ENCODE data around the gene ATP8B3. TPM values are rescaled to one million over a fixed set of nuclear protein-coding genes. Genes with fewer than 3 reads are reported as not detected.
A peak's percentile ranks its signal among the peaks of the same experiment; 100 is the strongest.

The ATP8B3 gene
- polyA plus RNA-seq, 4 donors: 0.44 to 1.0 (median 0.74) TPM

DNA sequence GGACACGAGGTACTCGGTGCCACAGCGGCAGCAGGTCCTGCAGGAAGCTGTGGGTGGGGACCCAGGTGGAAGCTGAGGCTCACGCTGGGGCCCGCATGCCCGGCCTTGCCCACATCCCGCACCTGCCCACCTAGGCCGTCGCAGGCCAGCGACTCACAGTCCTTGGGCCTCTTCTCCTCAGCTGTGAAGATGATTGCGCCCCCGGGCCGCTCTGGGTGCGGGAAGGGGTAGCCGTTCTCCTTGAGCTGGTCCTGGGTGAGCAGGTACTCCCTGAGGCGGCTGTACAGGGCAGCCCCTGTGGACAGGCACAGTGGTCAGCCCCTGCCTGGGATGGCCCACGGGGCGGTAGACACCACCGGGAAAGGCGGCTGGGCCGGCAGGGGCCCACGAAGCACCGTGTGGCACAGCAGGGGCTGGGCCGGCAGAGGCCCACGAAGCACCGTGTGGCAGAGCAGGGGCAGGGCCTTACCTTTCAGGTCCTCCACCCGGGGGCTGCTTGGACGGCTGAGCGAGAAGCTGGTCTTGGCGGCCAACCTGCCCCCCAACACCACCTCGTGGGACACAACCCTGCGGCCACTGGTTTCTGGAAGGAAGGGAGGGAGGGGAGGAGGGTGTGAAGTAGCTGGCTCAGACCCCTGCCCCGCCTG, 6.6 kb upstream of the ATP8B3 start:
- DNase-seq (ENCODE audit: low read depth in 4 of 4, low spot score in 3 of 4): no peak

DNA sequence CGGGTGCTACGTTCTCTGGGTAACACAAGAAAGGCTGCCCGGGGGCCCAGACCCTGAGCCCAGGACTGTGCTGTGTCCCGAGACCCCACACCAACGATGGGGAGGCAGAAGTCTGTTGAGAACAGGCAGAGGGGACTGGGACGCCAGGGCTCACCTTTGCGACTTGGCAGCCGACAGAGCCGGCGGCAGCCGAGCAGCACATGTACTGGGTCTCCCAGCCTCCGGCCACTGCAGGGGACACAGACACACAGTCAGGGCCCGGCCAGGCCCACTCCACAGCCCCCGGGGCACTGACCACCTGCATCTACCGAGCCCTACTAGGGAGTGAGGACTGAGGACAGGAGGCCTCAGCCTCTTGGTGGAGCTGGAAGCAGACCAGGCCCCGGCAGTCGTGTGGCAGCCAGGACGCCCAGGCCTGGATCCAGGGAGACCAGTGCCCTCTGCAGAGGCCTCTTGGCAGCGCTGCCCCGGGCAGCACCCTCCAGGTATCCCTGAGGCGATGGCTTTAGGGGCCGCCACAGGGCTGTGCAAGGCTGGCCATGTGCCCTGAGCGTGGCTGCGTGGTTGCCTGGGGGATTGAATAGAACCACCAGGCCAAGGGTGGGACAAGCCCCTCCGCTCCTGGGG, 5.6 kb upstream of the ATP8B3 start:
- no peak for DNase-seq (ENCODE audit: low read depth in 4 of 4, low spot score in 3 of 4)

DNA sequence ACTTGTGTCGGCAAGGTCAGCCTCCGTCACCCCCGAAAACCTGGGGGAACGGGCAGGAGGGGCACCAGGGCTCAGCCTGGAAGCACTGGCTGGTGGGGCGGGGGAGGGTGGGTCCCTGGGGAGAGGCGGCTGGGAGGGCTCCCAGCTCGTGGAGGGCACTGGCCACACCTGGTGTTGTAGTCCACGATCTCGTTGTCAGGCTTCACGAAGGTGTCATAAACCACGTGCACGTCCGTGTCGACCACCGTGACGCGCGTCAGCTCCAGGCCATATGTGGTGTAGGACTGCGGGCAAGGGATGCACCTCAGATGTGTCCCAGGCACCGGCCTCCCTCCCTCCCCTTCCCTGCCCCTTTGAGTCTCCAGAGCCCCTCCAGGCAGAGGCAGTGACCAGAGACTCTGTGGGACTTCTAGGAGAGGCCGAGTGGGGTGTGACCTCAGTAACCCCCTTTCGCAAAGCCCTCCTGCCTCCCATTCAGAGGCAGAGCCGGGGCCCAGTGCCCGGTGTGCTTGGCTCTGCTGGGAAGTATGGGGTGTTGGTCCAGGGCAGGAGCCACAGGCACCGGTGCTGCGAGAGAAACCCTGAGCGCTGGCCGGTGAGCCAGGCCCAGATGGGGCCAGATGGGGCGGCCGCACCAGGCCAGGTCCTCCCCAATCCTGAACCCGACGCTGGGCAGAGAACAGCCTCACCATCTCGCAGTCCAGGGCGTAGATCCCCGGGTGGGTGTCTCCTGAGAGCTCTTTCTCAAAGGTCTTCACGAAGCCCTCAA, 4.6 kb upstream of the ATP8B3 start:
- DNase-seq (ENCODE audit: low read depth in 4 of 4, low spot score in 3 of 4): no peak

DNA sequence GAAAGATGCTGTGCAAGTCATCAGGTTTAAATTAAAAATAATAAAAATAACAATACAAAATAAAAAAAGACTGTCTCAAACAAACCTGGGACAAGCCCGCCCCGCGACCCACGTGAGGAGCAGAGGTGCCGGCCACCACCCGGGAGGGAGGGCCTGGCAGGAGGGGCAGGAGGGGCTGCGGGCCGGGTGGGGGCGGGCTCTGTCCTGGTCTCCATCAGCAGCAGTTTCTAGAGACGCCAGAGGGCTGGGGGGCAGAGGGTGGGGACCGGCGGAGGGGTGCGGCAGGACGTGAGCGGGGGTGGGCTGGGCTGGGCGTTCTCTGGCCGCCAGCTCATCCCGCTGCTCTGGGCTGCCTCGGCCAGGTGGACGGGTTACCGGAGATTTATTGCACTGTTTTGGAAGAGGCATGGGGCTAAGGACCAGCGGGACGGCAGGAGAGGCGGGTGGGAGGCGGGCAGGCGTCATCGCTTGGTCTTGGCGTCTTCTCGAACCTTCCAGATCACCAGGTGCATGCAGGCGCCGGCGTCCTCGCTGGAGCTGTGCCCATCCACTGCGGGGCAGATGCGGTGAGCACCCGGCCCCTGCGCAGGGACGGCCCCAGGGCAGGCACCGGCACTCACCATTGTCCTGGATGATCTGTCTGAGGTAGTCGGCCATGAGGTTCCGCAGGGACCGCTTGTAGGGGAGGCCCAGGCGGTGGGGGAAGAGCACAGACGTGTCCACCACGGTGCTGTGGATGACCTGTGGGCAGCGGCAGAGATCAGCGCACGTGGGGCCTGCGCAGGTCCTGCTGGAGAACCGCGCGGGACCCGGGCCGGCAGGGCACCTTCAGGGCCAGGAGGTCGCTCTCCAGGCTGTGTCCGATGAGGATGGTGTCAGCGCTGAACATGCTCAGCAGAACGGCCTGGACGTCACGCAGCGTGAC, 3.8 kb upstream of the ATP8B3 start:
- DNase-seq (ENCODE audit: low read depth in 4 of 4, low spot score in 3 of 4): no peak

DNA sequence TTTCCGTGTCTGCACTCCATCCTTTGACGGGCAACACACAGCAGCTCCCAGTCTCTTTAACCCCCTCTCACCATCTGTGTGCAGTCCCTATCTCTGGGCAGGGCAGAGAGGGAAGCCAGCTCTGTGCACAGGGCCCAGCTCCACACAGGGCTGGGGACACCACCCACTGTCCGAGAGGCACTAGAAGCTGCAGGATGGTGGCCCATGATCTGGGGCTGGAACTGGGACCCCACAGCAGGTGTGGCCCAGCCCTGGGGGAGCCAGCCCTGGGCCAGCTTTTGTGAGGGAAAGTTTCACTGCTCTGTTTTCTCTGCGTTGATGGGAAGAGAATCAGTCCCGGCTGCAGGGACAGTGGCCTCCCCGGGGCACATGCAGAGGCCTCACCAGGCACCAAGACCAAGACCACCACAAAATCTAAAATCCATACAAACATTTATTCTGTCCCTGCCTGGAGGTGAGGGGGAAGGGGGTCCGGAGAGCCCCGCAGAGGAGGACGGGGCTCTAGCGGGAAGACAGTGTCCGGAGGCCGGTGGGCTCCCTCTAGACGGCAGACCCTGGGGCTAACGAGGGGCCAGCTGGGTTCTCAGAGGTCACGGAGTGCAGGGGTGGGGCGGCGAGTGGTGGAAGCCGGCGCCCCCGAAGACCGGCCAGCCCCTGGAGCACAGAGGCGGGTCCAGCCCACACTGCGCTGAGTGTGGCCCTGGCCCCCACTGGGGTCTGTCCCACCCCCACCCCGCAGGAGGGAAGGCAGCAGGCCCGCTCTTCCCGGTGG, 2.9 kb upstream of the ATP8B3 start:
- no peak for DNase-seq (ENCODE audit: low read depth in 4 of 4, low spot score in 3 of 4)

DNA sequence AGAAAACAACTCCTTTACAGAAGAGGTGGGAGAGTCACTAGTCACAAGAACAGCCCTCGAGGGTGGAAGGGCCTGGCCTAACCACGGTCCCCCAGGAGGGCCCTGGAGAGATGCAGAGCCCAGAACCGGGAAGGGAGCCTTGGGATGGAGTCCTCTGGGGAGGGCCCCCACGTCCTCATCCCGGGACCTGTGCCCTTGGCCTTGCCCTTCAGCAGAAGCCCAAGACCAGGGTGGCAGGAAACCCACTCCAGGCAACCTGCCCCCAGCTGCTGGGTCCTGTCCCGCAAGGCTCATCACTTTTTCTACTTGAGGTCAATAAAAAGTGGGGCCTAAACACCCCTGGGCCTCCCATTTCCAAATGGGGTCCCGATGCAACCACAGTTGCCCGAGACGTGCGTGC, 2.3 kb upstream of the ATP8B3 start:
- no peak for DNase-seq (ENCODE audit: low read depth in 4 of 4, low spot score in 3 of 4)

DNA sequence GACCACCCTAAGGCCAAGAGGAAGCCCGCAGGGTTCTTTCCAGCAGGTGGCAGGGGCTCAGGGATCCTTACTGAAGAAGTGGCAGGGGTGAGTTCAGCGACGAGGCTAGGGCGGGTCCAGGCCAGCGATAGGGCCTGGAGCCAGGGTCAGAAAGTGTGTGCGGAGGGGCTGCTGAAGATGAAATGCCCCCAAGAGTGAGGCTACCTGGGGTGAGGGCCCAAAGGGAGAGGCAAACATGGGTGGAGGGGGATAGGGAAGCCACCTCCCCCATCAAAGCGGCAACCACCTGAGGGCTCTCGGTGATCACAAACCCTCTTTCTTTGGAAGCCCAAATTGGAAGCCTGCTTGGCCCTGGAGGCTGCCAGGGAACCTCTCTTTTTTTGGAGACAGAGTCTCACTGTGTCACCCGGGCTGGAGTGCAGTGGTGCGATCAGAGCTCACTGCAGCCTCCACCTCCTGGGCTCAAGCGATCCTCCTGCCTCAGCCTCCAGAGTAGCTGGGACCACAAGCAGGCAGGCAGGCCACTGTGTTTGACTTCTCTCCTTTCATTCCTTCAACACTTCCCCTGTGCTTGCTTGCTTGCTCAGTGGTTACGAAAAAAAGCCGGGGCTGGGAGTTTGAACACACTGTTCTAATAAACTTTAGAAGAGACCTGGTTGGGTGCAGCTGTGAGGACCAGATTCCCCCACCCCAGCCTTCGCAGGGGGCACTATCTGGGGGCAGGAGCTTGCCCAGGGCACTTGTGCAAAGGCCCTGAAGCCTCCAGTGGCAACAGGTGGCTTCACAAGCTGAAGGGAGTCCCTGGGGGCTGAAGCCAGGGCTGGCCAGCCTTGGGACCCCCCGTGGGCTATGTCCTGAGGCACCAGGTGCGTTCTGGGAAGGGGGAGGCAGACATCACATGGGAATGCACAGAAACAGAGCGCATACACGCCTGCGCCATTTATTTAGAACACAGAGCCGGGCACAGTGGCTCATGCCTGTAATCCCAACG, 1.4 kb upstream of the ATP8B3 start:
- DNase-seq (ENCODE audit: low read depth in 4 of 4, low spot score in 3 of 4): no peak

DNA sequence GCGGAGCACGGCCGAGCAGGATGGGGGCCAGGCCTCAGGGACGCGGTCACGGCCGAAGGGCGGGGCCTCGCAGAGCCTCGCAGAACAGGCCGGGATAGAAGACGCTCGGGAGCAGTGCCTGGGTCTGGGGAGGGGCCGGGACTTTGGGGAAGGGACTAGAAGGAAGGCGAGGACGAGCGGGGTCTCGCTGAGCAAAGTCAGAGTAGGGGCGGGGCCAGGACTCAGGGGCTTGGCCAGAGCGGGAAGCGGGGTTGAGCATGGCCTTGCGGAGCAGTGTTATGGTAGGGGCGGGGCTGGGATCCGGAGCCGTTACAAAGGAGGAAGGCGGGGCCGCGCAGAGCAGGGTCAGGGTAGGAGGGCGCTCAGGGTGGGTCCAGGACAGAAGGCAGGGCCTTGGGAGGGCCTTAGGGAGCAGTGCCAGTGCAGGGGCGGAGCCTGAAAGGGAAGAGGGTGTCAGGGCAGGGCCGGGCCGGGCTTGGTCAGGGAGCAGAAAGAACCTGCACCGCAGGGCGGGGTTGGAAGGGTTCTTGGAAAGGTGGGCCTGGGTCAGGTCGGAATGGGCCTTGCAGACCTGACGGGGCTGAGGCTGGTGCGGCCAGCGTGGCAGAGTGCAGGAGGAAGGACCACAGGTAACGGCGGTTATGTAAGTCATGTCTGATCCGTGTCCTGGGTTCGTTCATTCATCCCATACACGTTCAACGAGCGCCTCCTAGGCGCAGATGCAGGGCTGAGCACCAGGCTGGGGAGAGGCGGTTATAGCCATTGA, 533 bp upstream of the ATP8B3 start:
- DNase-seq (ENCODE audit: low read depth in 4 of 4, low spot score in 3 of 4): peak; percentile 53 to 60 (median 60)

DNA sequence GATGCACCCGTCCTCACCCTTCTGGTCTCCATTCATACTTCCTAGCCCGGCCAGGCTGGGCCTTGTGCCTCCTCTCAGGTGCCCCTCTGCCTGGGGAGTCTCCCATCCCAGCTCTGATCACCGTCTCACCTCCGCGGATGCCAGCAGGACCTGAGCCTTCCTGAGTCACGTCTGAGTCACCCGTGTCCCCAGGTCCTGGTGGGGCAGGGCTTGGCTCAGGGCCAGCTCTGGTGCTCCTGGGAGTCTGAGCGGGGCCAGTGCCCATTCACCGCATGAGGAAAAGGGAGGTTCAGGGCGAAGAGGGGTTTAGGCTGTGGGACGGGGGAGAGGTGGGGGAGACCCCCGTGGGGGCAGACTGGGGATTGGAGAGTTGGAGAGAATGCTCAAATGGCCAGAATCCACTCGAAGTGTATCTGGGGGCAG, 593 bp downstream of the ATP8B3 start:
- DNase-seq (ENCODE audit: low read depth in 4 of 4, low spot score in 3 of 4): no peak

DNA sequence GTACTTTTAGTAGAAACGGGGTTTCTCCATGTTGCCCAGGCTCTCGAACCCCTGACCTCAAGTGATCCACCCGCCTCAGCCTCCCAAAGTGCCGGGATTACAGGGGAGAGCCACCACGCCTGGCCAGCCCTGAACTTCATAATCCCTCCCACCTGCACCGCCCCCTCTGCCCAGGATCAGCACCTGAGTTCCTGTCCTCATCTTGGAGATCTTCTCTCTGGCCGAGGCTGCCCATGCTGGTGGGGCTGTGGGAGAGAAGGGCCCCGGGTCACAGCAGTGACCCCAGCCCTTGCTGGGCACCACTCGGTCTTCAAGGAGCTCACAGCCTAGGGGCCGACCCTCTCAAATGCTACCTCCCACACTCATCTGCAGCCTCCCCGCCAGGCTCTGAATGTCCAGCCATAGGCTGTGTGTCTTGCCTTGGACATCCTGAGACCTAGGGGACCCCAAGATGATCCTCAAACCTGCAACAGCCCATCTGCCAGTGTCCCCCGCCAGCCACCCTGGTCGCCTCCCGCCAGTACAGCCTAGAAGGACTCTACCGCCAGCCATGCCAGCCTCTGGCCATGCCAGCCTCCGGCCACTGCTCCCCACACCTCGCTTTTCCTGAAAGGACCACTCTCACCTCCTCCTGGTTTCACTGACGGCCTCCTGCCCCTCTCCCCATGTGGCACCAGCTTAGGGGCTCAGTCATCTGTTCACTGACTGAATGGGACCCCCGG, 1.5 kb downstream of the ATP8B3 start:
- DNase-seq (ENCODE audit: low read depth in 4 of 4, low spot score in 3 of 4): no peak

DNA sequence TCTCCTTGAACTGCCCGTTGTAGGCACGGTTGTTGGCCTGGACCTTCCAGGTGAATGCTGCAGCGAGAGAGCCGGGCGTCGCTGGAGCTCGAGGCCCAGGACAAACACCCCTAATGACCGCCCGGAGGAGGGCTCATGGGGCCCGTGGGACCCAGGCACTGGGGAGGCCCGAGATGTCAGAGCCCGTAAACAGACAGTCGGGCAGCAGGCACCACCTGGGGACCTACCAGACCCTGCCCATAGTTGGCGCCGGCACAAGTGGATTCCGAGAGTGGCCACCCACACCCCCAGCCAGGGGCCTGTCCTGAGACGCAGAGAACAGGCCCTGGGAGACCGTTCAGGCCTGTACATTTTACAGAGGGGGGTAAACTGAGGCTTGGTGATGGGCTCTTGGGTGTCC, 2.4 kb downstream of the ATP8B3 start:
- no peak for DNase-seq (ENCODE audit: low read depth in 4 of 4, low spot score in 3 of 4)

DNA sequence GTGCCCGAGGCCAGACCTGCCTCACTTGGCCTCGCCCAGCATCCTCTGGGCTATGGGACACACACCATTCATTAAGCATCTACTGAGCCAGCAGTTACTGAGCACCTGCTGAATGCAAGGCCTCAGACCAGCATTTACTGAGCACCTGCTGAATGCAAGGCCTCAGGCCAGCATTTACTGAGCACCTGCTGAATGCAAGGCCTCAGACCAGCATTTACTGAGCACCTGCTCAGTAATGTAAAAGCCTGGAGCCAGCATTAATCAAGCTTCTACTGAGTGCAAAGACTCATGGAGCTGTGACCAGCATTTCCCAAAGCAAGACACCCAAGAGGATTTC, 3.7 kb downstream of the ATP8B3 start:
- DNase-seq (ENCODE audit: low read depth in 4 of 4, low spot score in 3 of 4): no peak

DNA sequence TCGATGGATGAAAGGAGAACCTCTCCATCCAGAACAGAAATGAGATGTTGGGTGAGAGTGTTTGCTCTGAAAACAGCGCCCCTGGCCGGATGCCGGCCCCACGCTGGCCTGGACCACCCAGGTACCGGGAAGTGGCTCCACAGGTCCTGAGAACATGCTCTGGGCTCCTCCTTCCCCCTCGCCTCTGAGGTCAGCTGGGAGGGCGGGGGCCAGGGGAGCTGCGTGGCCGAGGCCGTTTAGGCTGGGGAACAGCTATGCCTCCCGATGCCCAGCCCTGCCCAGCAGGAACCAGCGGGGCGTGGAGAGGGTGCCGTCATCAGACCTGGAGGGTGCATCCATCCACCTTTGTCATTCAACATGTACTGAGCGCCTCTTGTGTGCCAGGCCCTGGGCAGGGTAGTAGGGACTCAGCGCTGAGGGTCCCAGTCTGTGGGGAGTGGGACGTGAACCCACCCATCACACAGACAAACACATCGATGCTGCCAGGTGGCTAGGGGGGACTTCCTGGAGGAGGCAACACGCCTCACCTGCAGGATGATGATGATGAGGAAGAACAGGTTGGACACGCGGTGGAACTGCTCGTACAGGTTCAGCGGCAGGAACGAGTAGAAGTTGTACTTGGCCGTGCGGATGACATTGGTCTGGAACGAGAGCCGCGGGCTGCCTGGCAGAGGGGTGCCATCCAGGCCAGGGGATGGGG, 4.2 kb downstream of the ATP8B3 start:
- DNase-seq (ENCODE audit: low read depth in 4 of 4, low spot score in 3 of 4): no peak

DNA sequence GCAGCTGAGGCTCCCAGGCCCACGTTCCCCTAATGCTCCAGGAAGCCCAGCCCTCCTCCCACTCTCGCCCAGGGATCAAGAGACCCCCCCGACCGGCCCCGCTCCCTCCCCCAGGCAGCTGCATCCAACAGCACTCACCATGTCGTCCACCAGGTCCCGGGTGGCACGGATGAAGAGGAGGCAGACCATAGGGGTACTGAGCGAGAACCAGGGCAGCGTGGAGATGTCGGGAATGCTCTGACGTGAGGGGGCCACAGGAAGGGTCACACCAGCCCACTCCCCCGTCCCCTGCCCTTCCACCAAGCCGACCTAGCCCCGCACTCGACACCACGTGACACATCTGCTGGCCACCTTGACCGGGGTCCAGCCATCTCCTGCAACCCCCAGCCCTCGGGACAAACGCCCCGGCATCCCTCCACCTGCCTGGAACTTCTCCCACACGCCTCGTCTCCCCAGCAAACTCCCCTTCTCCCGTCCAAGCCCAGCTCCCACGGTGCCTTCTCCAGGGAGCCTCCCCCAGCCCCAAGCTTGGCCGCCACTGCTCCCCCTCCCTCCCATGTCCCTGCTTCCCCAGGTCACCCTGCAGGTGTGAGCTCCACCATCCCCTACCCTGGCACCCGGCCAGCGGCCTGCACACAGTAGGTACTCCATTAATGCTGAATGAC, 4.9 kb downstream of the ATP8B3 start:
- DNase-seq (ENCODE audit: low read depth in 4 of 4, low spot score in 3 of 4): no peak

DNA sequence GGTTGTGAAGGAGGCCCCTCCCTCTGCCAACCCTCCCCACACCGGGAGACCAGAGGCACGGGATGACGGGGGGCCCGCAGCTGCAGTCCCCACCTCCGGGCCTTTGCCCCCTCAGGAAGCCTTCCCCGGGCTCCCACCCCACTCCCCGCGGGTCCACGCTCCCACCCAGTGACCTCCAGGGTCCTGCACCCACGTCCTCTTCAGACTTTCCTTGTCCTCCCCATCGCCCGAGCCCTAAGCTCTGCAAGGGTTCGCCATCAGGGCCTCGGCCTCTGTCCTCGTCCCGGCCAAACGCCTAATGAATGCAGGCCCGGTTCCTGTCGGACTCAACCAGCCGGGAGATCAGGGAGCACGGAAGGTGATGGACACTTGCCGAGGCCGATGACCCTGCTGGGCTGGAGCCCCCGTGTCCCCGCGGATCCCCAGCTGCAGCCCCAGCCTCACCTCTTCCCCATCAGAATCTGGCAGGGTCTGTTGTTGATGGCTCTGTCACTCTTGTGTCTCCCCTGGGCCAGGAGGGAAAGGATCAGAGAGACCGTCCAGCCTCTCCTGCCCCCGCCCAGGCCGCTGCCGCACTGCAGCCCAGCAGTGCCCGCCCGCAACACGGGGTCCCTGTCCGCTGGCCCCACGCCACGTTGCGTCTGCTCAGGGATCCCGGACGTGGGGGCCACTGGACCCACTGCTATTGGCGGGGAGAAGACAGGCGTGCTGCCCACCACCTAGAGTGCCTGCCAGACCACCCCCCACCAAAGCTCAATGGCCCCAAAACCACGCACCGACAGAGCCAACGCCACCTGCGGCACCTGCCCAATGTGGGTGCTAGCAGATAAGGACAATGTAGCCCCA, 5.7 kb downstream of the ATP8B3 start:
- no peak for DNase-seq (ENCODE audit: low read depth in 4 of 4, low spot score in 3 of 4)
